HepG2 (cell line): ENCODE results near the gene EIF4EBP3. TPM values are rescaled to one million over a fixed set of nuclear protein-coding genes. Genes with fewer than 3 reads are reported as not detected.

Source experiments
- GABPB1 ChIP-seq: IDR thresholded peaks from 2 replicates; pipeline ENCODE4 v1.6.1; 2016; ENCODE audit warnings: mild to moderate bottlenecking, missing genetic modification reagents, moderate library complexity, missing compliant biosample characterization
- GTF2F1 ChIP-seq: fragments of 150-350 bp; IDR thresholded peaks from 2 replicates; pipeline ENCODE4 v1.6.1; 2014; ENCODE audit warnings: low read length
- JUNB ChIP-seq: sonication (generic); formaldehyde crosslinking; IDR thresholded peaks from 2 replicates; pipeline ENCODE4 v1.8.0; 2022; ENCODE audit warnings: missing genetic modification reagents, mild to moderate bottlenecking, borderline replicate concordance
- KMT2A ChIP-seq: sonication (generic); formaldehyde crosslinking; IDR thresholded peaks from 2 replicates; pipeline ENCODE4 v1.4.0; 2020; ENCODE audit warnings: missing genetic modification reagents
- MTA1 ChIP-seq: sonication (generic); formaldehyde crosslinking; IDR thresholded peaks from 2 replicates; pipeline ENCODE4 v1.4.0; 2020; ENCODE audit warnings: missing genetic modification reagents, mild to moderate bottlenecking, borderline replicate concordance
- NFRKB ChIP-seq: fragments of 450-650 bp; IDR thresholded peaks from 2 replicates; pipeline ENCODE4 v1.6.1; 2017
- POLR2A ChIP-seq, 2 experiments: IDR thresholded peaks; 2 replicates each; pipeline ENCODE4 v1.6.1; 2011; ENCODE audit warnings: low read depth in 2 of 2, low read length in 2 of 2, mild to moderate bottlenecking in 1 of 2, moderate library complexity in 1 of 2; ENCODE audit not compliant: insufficient read depth in 1 of 2
- RBFOX2 ChIP-seq: fragments of 200-400 bp; formaldehyde crosslinking; IDR thresholded peaks from 2 replicates; pipeline ENCODE4 v1.6.1; 2017; ENCODE audit warnings: low read depth, mild to moderate bottlenecking, low read length
- SAP130 ChIP-seq: IDR thresholded peaks from 2 replicates; pipeline ENCODE4 v1.6.1; 2016; ENCODE audit warnings: low read depth
- SKI ChIP-seq: fragments of 450-650 bp; IDR thresholded peaks from one replicate; pipeline ENCODE4 v1.6.1; 2018; ENCODE audit warnings: mild to moderate bottlenecking; ENCODE audit not compliant: partially characterized antibody
- TBX2 ChIP-seq: sonication (generic); formaldehyde crosslinking; IDR thresholded peaks from 2 replicates; pipeline ENCODE4 v1.5.0; 2020; ENCODE audit warnings: missing genetic modification reagents, mild to moderate bottlenecking, borderline replicate concordance
- ZFX ChIP-seq: sonication (generic); formaldehyde crosslinking; IDR thresholded peaks from 2 replicates; pipeline ENCODE4 v1.4.0; 2020; ENCODE audit warnings: mild to moderate bottlenecking, low read depth, missing genetic modification reagents, moderate library complexity
- ZNF263 ChIP-seq: sonication (generic); formaldehyde crosslinking; IDR thresholded peaks from 2 replicates; pipeline ENCODE4 v1.4.0; 2020; ENCODE audit warnings: missing genetic modification reagents
- ZNF547 ChIP-seq: sonication (generic); formaldehyde crosslinking; IDR thresholded peaks from 2 replicates; pipeline ENCODE4 v1.5.1; 2020; ENCODE audit warnings: mild to moderate bottlenecking, missing genetic modification reagents
- ZNF777 ChIP-seq: sonication (generic); formaldehyde crosslinking; IDR thresholded peaks from 2 replicates; pipeline ENCODE4 v1.4.0; 2020; ENCODE audit warnings: missing genetic modification reagents
- ZNF839 ChIP-seq: sonication (generic); formaldehyde crosslinking; IDR thresholded peaks from 2 replicates; pipeline ENCODE4 v1.4.0; 2020; ENCODE audit warnings: missing genetic modification reagents, mild to moderate bottlenecking, borderline replicate concordance
- polyA plus RNA-seq, 8 experiments: library from polyadenylated mRNA; depleted of rRNA in 3 of 8; stranded (reverse) in 7 of 8; unstranded in 1 of 8; fragments of >200 nt; fragmentation: Illumina TruSeq in 4 of 8; extraction: Trizol in 4 of 8; gene quantifications; 2 replicates each; pipeline versions ENCODE4 v1.2.1 to v1.2.3, GENCODE V29; 2011 to 2016; ENCODE audit warnings: low read depth in 4 of 8, missing spikeins in 1 of 8, mixed read lengths in 1 of 8; ENCODE audit not compliant: insufficient read depth in 1 of 8
- total RNA-seq, 5 experiments: library from RNA; depleted of rRNA; stranded (reverse); fragments of >200 nt; fragmentation: Illumina TruSeq; extraction: Trizol; gene quantifications; 2 replicates each; pipeline ENCODE4 v1.2.3, GENCODE V29; 2016; ENCODE audit warnings: low read depth in 1 of 5
- TF ChIP-seq, protein P1 (sequence below): sonication (generic); formaldehyde crosslinking; IDR thresholded peaks from 2 replicates; pipeline ENCODE4 v1.4.0; 2020; ENCODE audit warnings: missing genetic modification reagents
- TF ChIP-seq, protein P2 (sequence below): sonication (generic); formaldehyde crosslinking; IDR thresholded peaks from 2 replicates; pipeline ENCODE4 v1.9.0; 2022; ENCODE audit warnings: missing genetic modification reagents, mild to moderate bottlenecking, borderline replicate concordance
- TF ChIP-seq, protein P3 (sequence below): sonication (generic); IDR thresholded peaks from 2 replicates; pipeline ENCODE4 v1.6.1; 2016; ENCODE audit warnings: low read depth, borderline replicate concordance
- TF ChIP-seq, protein P4 (sequence below): sonication (generic); formaldehyde crosslinking; IDR thresholded peaks from 2 replicates; pipeline ENCODE4 v1.4.0; 2020; ENCODE audit warnings: missing genetic modification reagents, mild to moderate bottlenecking, borderline replicate concordance
- TF ChIP-seq, protein P5 (sequence below): sonication (generic); formaldehyde crosslinking; IDR thresholded peaks from 2 replicates; pipeline ENCODE4 v1.5.0; 2020; ENCODE audit warnings: missing genetic modification reagents, mild to moderate bottlenecking, borderline replicate concordance

EIF4EBP3 gene
- total and polyA plus RNA-seq, 2 of the 13 experiments (the other 11 are each of a cell fraction or from before 2014, with no cell fraction given): 0.61 to 1.7 TPM

DNA sequence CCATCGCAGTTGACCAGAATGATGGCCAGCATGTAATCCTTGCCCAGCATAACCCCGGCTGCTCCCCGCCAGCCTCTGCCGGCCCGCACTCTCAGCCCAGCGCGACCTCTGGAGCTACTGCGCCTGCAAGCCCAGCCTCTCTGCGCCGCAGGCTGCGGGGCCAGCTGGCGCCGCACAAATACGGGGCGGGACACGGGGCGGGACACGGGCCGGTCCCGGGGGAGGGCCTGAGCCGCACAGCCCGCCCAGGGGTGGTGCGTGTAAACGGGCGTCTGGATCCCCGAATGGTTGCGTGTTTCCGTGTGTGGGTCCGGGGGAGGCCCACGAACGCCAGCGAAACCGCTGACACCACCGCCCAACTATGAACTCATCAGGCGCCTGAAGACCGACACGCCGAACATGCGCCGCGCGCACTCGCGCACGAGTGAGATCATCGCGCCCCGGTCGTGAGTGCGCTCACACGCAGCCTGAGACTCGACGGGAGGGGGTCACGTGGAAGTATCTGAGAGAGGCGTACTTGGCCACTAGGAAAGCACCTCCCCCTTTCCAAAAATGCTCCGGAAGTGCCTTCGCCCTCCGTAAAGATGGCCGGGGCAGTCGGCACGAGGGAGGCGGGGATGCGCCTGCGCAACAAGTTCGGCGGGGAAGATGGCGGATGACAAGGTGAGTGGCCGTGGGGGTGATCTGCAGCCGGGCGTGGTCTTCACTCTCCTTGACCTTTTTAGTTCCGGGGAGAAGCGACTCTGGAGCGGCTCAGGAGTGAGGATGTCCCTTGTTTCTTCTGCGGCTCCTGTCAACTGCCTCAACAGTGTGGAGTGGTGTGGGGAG is 16.9 kb downstream of the EIF4EBP3 start, which contains the start of the genes APBB3 and SLC35A4 (continued):
- TF ChIP-seq, protein P1, sequence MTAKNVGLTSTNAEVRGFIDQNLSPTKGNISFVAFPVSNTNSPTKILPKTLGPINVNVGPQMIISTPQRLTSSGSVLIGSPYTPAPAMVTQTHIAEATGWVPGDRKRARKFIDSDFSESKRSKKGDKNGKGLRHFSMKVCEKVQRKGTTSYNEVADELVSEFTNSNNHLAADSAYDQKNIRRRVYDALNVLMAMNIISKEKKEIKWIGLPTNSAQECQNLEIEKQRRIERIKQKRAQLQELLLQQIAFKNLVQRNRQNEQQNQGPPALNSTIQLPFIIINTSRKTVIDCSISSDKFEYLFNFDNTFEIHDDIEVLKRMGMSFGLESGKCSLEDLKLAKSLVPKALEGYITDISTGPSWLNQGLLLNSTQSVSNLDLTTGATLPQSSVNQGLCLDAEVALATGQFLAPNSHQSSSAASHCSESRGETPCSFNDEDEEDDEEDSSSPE: peak; percentile 25; the same call in 1 of the 2 replicates
- 0 out of 2 replicates have a peak, but pooled peaks have one; percentile 7 for TF ChIP-seq JUNB (CRISPR knock-in tag)
- TF ChIP-seq MTA1 (CRISPR knock-in tag): peak; percentile 45; the same call in 1 of the 2 replicates
- TF ChIP-seq ZNF777 (CRISPR knock-in tag): peak; percentile 46; the same call in 1 of the 2 replicates
- TF ChIP-seq NFRKB: no peak
- TF ChIP-seq, protein P2, sequence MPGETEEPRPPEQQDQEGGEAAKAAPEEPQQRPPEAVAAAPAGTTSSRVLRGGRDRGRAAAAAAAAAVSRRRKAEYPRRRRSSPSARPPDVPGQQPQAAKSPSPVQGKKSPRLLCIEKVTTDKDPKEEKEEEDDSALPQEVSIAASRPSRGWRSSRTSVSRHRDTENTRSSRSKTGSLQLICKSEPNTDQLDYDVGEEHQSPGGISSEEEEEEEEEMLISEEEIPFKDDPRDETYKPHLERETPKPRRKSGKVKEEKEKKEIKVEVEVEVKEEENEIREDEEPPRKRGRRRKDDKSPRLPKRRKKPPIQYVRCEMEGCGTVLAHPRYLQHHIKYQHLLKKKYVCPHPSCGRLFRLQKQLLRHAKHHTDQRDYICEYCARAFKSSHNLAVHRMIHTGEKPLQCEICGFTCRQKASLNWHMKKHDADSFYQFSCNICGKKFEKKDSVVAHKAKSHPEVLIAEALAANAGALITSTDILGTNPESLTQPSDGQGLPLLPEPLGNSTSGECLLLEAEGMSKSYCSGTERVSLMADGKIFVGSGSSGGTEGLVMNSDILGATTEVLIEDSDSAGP (CRISPR knock-in tag): peak; percentile 61; the same call in 1 of the 2 replicates
- TF ChIP-seq GTF2F1: no peak
- TF ChIP-seq GABPB1 (CRISPR knock-in tag): peak; percentile 68
- TF ChIP-seq ZNF263 (CRISPR knock-in tag): no peak
- TF ChIP-seq, protein P3, sequence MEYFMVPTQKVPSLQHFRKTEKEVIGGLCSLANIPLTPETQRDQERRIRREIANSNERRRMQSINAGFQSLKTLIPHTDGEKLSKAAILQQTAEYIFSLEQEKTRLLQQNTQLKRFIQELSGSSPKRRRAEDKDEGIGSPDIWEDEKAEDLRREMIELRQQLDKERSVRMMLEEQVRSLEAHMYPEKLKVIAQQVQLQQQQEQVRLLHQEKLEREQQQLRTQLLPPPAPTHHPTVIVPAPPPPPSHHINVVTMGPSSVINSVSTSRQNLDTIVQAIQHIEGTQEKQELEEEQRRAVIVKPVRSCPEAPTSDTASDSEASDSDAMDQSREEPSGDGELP: peak; percentile 78; the same call in 1 of the 2 replicates
- TF ChIP-seq, protein P4, sequence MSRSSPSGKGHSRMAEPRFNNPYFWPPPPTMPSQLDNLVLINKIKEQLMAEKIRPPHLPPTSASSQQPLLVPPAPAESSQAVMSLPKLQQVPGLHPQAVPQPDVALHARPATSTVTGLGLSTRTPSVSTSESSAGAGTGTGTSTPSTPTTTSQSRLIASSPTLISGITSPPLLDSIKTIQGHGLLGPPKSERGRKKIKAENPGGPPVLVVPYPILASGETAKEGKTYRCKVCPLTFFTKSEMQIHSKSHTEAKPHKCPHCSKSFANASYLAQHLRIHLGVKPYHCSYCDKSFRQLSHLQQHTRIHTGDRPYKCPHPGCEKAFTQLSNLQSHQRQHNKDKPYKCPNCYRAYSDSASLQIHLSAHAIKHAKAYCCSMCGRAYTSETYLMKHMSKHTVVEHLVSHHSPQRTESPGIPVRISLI: 0 out of 2 replicates have a peak, but pooled peaks have one; percentile 28
- no peak for TF ChIP-seq SKI
- TF ChIP-seq, protein P5, sequence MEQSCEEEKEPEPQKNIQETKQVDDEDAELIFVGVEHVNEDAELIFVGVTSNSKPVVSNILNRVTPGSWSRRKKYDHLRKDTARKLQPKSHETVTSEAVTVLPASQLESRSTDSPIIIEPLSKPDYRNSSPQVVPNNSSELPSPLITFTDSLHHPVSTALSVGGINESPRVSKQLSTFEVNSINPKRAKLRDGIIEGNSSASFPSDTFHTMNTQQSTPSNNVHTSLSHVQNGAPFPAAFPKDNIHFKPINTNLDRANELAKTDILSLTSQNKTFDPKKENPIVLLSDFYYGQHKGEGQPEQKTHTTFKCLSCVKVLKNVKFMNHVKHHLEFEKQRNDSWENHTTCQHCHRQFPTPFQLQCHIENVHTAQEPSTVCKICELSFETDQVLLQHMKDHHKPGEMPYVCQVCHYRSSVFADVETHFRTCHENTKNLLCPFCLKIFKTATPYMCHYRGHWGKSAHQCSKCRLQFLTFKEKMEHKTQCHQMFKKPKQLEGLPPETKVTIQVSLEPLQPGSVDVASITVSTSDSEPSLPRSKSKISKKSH (CRISPR knock-in tag): no peak
- TF ChIP-seq TBX2 (CRISPR knock-in tag): 0 out of 2 replicates have a peak, but pooled peaks have one; percentile 13
- TF ChIP-seq ZNF839 (CRISPR knock-in tag): 0 out of 2 replicates have a peak, but pooled peaks have one; percentile 11
- TF ChIP-seq KMT2A (CRISPR knock-in tag): no peak
- TF ChIP-seq POLR2A (IDR thresholded peaks at IDR 0.05; ENCODE audit: insufficient read depth in 1 of 2, low read depth in 2 of 2, low read length in 2 of 2): 0 out of 4 replicates have a peak, but pooled peaks have one; percentile 11 to 24
- TF ChIP-seq ZNF547: no peak
- peak; percentile 54; the same call in 1 of the 2 replicates for TF ChIP-seq ZFX (CRISPR knock-in tag)
- TF ChIP-seq RBFOX2: peak; percentile 54; the same call in 1 of the 2 replicates
- TF ChIP-seq SAP130 (CRISPR knock-in tag): peak; percentile 56; the same call in 1 of the 2 replicates
